ENCODE data around the gene PHF2. TPM values are rescaled to one million over a fixed set of nuclear protein-coding genes. Genes with fewer than 3 reads are reported as not detected.

Gene PHF2
- 26.8 TPM for total RNA-seq

DNA sequence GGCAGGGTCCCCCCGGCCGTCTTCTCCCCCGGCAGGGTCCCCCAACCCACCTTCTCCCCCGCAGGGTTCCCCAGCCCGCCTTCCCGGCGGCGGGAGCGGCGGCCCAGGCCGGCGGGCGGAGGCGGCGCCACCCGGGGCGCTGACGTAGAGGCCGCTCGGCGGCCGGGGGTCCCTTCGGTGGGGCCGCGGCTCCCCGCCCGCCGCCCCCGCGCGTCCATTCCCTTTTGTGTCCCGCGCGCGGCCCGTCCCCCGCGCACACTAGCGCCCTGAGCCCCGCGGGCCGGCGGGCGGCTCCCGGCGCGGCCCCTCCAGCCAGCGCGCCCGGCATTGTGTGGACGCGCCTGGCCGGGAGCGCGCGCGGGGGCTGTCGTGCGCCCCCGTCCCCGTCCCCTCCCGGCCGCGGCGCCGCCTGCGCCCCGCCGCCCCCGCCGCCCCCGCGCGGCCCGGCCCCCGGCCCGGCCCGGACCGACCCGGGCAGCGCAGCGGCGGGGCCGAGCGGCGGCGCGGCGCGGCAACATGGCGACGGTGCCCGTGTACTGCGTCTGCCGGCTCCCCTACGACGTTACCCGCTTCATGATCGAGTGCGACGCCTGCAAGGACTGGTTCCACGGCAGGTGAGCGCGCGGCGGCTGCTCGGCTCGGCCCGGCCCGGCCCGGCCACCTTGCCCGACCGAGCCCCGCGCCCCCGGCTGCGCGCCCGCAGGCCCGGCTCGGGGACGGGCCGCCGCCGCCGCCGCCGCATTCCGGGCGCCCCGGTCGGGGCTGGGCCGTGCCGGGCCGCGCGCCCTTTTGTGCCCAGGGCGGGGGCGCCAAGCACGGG, at the start of gene PHF2:
TSS of gene PHF2 (plus strand) at position 327 of the 820 bp plus-strand sequence. CDS start at position 517, 190 bp downstream.

Other genes with a start within 250 kb of the PHF2 start
- 75.0 TPM for gene FAM120A, start 124.9 kb upstream of the PHF2 start, total RNA-seq
- 36.7 TPM for gene FAM120AOS, start 123.0 kb upstream of the PHF2 start, total RNA-seq

All from diencephalon (tissue), 1 donor.